ENCODE measurements around the gene CDH3. TPM values are rescaled to one million over a fixed set of nuclear protein-coding genes. Genes with fewer than 3 reads are reported as not detected.

CDH3 gene
- total RNA-seq (2014; rRNA removed; shearing (Covaris generic)), result 2.9 and 4.2 TPM in 2 replicates

GRCh38 chr16:68644715-68645493 lies at the start of gene CDH3:
CDH3 (plus strand) TSS chr16:68645310; CDS start chr16:68645380, 70 bp downstream.
- DNase-seq (ENCODE audit: low spot score), result peak; percentile 36

DNA sequence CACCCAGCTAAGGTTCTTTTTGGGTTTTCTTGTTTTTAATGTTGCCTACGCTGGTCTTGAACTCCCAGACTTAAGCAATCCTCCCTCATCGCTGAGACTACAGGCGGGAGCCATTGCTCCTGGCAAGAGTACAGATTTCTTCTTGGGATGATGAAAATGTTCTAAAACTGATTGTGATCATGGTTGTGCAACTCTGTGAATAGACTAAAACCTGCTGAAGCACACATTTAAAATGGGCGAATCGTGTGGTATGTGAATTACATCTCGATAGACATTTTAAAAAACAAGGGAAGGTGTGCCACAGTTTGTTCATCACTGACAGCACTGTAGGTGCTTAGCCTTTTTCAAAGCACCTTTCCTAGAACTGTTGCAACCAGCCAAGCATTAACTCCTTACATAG lies 48.8 kb upstream of the CDH3 start:
- DNase-seq (ENCODE audit: low spot score), result no peak

- DNase-seq (ENCODE audit: low spot score), result no peak
Observed at GRCh38 chr16:68599586-68599985, 45.5 kb upstream of the CDH3 start.

DNA sequence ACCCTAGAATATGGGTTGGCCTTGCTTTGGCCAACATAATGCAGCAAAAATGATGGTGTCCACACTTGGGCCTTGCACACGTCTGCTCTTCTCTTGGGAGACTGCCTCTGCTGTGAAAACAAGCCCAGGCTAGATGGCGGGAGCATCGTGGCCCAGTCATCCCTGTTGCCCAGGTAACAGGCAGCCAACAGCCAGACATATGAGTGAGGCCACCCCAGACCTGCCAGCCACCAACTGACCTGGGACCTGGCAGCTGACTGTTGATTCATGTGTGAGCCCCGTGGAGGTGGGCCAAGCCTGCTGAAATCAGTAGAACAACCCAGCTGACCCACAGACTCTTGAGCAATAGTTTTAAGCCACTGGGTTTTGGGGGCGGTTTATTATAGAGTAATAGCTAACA lies 39.4 kb upstream of the CDH3 start:
- DNase-seq (ENCODE audit: low spot score), result no peak

DNA sequence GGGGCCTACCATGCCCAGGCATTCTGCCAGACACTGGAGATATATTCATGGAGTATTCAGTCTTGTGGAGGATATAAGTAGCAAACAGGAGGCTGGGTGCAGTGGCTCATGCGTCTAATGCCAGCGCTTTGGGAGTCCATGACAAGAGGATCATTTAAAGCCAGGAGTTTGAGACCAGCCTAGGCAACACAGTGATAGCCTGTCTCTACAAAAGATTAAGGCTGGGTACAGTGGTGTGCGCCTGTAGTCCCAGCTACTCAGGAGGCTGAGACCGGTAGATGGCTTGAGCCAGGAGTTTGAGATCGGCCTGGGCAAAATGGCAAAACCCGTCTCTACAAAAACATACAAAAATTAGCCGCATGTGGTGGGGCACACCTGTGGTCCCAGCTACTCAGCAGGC lies 37.7 kb upstream of the CDH3 start:
- DNase-seq (ENCODE audit: low spot score), result no peak

- no peak for DNase-seq (ENCODE audit: low spot score)
Observed at GRCh38 chr16:68608330-68608729, 36.8 kb upstream of the CDH3 start.

- DNase-seq (ENCODE audit: low spot score), result no peak
Observed at GRCh38 chr16:68612996-68613395, 32.1 kb upstream of the CDH3 start.

DNA sequence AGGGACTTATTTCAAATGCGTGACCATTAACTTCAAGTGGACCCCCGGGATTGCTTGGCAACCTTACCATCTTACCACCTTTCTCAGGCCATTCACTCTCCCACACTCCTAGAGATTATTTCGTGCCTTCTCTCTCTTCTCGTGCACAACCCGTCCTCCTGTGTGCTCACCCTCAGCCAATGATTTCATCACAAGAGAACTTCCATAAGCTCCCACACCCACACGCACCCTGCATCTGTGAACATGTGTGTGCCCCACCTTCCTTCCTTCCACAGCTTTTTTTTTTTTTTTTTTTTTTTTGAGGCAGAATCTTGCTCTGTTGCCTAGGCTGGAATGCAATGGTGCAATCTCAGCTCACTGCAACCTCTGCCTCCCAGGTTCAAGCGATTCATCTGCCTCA lies 27.4 kb upstream of the CDH3 start:
- no peak for DNase-seq (ENCODE audit: low spot score)

GRCh38 chr16:68626557-68626956 lies 18.6 kb upstream of the CDH3 start:
- DNase-seq (ENCODE audit: low spot score), result no peak

DNA sequence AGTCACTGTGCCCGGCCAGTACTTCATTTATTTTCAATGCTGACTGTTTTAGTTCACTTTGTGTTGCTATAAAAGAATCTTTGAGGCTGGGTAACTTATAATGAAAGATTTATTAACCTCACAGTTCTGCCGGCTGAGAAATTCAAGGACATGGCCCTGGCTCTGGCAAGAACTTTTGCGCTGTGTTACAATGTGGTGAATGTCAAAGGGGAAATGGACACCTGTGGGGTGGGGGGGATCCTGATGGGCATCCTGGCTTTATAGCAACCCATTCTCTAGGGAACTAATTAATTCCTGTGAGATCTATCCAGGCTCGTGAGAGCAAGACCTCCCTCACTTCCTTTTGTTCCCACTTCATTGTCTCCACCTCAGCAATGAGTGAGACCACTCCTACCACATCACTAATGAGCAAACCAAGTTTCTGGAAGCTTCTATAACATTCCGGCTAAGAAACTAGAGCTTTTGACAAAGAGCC lies 17.1 kb upstream of the CDH3 start:
- DNase-seq (ENCODE audit: low spot score), result no peak

DNA sequence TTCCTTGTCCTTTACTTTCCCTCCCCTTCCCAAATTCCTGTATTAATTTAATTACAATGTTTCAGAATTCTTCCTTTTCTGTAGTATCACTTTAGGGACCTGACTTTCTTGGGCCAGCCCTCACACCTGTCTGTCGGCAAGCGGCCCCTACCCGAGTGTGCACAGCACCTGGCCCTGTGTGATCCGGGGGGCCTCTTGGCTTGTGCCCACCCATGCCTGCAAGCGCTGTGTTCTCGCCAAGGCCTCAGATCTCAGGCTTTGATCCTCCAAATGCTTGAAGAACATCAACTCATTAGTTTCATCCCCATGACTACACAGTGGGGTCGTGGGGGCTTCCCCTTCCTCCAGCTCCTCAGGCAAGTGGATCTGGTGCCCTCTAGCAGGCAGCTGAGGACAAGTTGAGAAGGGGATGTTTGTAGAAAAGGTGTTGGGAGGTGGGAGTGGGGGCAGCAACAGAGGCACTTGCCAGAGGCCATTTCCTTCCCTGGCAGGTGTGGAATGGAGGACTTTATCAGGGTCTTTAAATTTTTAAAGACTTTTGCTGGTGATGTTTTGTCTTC lies 15.7 kb upstream of the CDH3 start:
- DNase-seq (ENCODE audit: low spot score), result no peak

DNA sequence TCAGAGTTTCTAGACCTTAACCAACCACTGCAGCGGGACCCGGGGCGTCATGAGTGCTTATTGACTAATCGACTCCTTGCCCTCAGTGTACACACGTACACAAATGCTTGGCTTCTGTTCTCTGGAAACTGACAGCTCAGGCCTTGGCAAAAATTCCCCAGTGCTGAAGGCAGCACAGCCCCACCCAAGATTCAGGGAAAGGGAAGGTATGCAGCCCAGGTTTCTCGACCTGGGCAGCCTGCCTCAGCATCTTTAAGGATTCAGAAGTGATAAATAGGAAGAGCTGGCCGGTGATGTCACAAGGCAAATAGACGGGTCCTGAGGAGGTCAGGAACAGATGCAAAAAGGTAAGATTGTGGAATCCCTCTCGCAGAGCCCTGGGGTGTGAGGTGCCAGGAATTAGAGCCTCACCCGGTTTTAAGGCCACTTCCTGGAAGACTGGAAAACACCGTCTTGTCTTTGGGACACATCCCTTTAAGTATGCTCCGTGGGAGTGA lies 9.0 kb upstream of the CDH3 start:
- peak; percentile 11 for DNase-seq (ENCODE audit: low spot score)

DNA sequence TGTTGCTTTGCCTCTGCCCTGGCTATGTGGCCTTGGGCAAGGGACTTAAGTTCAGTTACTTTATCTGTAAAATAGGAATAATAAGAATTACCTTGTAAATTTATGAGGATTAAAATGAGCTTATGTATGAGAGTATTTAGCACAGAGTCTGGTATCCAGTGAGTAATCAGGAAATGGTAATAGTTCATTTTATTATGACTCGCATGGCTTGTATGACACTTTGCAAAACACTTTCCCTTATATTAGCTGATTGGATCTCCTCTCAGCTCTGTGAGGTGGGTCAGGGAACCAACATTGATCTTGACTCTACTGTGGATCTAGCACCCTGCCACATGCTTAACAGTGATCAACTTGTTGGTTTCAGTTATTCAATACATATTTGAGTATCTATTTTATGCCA lies 8.3 kb upstream of the CDH3 start:
- no peak for DNase-seq (ENCODE audit: low spot score)

DNA sequence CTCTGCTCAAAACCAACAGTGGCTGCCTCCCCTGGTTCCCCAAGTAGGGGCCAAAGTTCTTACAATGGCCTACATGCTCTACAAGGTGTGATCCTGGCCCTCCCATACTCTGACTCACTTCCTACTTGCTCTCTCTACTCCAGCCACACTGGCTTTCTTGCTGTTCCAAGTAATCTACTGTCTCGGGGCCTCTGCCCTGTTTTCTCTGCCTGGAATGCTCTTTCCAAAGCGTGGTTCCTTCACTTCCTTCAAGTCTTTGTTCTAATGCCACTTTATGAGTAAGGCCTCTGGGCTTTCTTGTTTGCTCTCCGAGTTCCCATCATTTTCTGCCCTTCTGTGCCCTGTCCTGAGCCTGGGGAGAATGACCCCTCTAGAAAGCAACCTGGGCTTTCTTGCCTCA lies 4.1 kb upstream of the CDH3 start:
- peak; percentile 64 for DNase-seq (ENCODE audit: low spot score)

- no peak for DNase-seq (ENCODE audit: low spot score)
Observed at GRCh38 chr16:68642047-68642435, 3.1 kb upstream of the CDH3 start.

DNA sequence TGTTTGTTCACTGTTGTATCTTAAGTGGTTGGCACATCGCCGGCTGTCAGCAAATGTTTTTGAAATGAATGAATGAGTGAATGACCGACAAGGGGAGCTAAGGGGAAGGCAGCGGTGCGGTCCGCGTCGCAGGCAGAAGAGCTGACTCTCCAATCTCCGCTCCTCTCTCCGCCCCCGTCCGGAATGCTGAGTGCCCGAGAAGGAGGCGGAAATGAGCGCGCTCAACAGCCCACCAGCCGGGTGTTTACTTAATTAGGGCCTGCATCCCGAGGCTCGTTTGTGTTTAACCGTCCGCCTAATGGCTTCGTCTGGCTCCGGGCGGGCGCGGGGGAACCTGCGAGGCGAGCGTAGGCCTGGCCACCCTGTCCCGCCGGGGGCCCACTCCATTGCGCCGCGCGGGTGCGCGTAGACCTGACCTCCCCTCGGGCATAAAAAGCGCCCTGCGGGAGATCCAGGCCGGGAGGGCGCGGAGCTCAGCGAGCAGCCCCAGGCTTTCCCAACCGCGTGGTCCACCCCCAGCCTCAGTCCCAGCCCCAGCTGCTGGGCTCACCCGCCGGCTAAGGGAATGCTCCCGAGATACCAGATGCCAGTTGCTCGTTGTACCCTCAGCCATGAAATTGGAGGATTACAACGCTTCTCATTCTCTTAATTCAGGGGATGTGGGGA lies 2.5 kb upstream of the CDH3 start:
- no peak for DNase-seq (ENCODE audit: low spot score)

DNA sequence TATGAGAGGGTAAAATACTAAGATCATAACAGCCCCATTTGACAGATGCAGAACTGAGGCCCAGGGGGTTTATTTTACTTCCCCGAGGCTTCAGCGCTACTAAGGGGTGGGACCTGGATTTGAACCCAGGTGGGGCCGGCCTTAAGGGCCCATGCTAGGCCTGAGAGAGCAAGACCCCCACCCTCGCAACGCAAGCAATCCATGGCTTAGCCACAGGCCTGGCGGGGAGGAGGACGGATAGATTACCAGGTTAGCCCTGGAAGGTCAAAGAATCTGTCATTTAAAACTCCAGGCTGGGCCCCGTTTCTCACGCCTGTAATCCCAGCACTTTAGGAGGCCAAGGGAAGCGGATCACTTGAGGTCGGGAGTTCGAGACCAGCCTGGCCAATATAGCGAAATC lies 1.9 kb upstream of the CDH3 start:
- no peak for DNase-seq (ENCODE audit: low spot score)

DNA sequence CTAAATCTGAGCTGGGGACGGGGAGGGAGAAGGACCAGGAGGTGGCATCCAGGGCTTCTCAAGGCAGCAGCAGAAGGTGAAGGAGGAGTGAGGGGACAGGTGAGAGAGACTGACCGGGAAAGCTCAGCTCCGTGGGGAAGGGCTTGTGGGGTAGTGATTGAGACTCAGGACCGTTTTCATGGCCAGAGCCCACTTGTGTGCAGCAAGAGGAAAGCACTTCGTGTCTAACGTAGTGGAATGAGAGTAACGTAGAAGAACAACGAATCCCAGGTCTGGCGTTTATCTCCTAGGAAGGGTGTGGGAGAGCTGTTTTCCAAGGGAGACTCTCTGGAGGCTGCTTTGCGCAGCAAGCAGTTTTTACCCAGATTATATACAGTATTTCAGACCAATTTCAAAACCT lies 1.3 kb upstream of the CDH3 start:
- DNase-seq (ENCODE audit: low spot score), result no peak

GRCh38 chr16:68644296-68644695 lies 814 bp upstream of the CDH3 start:
- DNase-seq (ENCODE audit: low spot score), result no peak

DNA sequence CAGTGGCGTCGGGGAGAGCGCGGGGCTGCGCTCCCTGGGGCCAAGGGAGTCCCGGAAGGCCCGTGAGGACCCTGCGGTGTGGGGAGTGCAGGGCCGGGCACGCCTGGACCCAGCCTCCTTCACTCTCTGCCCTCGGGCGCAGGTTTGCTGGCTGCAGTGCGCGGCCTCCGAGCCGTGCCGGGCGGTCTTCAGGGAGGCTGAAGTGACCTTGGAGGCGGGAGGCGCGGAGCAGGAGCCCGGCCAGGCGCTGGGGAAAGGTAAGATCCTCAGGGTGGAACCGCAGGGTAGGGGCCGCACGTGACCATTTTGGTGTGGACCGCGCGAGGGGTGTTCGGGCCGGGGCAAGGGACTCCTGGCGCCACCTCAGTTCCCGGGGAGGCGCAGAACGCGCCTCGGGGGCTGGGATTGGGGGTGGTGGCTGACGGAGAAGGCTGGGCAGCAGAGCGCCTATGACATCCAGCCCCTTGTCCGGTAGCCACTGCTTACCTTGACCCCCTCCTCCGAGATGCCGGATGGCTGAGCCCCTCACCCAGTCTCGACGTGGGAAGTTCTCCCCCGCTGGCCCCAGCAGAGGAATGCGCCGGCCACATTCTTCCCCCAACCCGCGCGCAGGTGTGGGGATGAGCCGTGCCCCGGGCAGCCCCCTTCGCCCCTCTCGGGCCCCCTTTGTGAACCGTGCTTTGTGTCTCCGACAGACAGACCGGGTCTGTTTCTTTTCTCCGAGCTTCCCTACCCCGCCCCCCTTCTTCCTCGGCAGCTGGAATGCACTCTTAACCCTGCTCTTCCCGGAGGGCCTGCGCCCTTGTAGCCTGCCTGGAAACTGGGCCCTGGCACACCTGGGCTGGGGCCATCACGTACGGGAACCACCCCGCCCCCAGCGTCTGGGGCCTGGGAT lies 631 bp downstream of the CDH3 start:
- no peak for DNase-seq (ENCODE audit: low spot score)

- DNase-seq (ENCODE audit: low spot score), result no peak
Observed at GRCh38 chr16:68646953-68647659, 2.0 kb downstream of the CDH3 start.
